NB4 (cell line): Measurements from ENCODE around the gene ATP11A.

Experiments used
- POLR2A ChIP-seq: IDR thresholded peaks from 2 replicates; pipeline ENCODE4 v1.6.1; 2011; ENCODE audit warnings: mild to moderate bottlenecking; ENCODE audit not compliant: insufficient read length; ENCODE audit errors: extremely low read depth
- TF ChIP-seq, protein P1 (sequence below): IDR thresholded peaks from one replicate; pipeline ENCODE4 v1.5.1; 2012; ENCODE audit warnings: low read depth, low read length
- TF ChIP-seq, protein P2 (sequence below): IDR thresholded peaks from 2 replicates; pipeline ENCODE4 v1.6.1; 2011; ENCODE audit warnings: low read depth, low read length

DNA sequence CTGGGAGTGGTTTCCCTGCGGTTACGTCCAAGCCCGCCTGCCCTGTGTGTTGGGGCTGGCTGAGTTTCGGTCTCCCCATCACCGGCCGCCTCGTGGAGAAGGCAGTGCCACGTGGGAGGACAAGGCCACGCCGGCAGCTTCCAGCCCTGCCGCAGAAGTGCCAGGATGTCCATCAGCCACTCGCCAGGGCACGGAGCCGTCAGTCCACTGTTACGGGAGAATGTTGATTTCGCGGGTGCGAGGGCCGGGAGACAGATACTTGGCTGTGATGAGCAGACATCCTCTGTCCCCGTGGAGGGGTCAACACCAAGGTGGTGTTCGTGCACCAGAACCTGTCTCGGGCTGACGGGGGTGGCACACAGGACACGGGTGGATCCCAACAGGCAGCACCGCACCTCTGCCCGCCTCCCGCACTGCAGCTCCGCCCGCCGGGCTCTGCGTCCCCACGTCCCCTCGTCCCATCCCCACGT is 192.8 kb downstream of the ATP11A start:
- TF ChIP-seq POLR2A, result no peak
- TF ChIP-seq, protein P1, sequence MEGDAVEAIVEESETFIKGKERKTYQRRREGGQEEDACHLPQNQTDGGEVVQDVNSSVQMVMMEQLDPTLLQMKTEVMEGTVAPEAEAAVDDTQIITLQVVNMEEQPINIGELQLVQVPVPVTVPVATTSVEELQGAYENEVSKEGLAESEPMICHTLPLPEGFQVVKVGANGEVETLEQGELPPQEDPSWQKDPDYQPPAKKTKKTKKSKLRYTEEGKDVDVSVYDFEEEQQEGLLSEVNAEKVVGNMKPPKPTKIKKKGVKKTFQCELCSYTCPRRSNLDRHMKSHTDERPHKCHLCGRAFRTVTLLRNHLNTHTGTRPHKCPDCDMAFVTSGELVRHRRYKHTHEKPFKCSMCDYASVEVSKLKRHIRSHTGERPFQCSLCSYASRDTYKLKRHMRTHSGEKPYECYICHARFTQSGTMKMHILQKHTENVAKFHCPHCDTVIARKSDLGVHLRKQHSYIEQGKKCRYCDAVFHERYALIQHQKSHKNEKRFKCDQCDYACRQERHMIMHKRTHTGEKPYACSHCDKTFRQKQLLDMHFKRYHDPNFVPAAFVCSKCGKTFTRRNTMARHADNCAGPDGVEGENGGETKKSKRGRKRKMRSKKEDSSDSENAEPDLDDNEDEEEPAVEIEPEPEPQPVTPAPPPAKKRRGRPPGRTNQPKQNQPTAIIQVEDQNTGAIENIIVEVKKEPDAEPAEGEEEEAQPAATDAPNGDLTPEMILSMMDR, result no peak
- TF ChIP-seq, protein P2, sequence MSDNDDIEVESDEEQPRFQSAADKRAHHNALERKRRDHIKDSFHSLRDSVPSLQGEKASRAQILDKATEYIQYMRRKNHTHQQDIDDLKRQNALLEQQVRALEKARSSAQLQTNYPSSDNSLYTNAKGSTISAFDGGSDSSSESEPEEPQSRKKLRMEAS, result no peak
